COLO829 (cell line): Measurements from ENCODE around the gene MAK.
"Not testable (repeated sequence)": the region's sequence is repeated elsewhere in the genome, so short reads cannot be mapped to it uniquely, and the experiment has no call there.

Experiments
- DNase-seq: peaks from one replicate; pipeline ENCODE4 v3.0.0; 2012; ENCODE audit warnings: low spot score

MAK gene

DNA sequence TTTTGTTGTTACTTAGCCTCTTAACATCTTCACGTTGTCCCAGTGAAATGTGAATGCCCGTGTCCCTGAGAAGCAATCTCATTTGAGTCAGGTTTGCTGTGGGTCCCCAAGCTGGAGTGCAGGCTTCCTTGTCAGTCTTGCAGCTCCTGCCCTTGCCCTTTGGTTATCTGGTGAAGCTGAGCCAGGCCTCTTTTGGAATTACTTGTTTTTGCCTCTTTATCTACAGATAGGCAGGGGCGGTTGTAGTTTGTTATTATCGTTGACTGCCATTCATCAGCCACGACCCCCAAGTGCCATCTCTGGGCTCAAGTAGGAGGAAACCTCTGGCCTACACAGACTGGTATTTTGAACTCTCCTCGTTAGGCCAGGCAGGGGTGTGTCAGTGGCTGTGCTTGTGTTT lies 113.3 kb downstream of the MAK start:
- no peak for DNase-seq

DNA sequence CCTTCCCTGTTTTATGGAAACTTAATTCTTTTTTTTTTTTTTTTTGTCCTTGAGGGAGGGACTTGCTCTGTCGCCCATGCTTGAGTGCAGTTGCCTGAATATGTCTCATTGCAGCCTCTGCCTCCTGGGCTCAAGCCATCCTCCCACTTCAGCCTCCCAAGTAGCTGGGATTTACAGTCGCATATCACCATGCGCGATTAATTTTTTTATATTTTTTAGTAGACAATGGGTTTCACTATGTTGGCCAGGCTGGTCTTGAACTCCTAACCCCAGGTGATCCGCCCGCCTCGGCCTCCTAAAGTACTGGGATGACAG lies 114.8 kb downstream of the MAK start:
- DNase-seq = no peak

DNA sequence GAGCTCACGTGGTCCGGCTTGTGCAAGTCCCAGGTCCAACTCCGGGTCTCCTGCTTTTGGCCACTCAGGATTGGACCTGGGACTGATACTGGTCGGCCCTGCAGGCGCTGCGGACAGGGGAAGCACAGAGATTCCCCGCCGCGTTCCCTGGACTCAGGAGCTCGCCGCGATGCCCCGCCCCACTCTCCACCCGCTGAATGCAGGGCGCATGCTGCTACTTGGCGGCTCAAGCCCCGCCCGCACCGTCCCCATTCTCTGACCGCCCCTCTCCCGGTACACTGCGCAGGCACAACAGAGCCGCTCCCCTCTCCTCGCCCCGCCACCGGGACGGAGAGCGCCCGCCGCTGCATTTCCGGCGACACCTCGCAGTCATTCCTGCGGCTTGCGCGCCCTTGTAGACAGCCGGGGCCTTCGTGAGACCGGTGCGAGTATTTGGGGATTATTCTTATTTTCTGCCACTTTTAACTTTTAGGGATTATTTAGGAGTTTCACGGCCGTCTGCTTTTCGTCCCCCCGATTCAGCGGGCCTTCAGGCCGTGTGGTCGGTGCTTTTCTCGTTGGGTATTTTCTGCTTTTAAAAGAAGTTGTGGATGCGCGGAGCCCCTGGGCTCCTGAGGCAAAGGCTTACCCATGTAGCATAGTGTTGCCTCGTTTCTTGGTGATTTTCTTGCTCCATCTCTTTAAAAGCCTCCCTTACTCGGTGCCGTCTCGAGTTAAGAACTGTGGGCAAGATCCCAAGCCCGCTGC lies 115.3 kb downstream of the MAK start, which contains the start of gene TMEM14C:
Gene TMEM14C, plus strand, starts transcription at position 251 of the 747 bp plus-strand sequence. CDS start 1,544 bp downstream, outside the sequence.
- peak; percentile 98 for DNase-seq

DNA sequence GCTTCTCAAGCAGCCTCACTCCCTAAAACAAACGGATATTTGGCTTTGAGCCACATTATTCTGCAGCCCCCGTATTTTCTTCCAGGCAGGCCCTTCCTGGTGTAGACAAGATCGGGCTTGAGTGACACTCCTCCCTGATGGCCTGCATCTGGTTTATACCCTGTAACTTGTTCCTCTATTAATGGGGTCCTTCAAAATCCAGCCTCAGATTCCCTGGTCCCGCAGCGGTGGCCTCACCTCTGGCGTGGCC lies 115.8 kb downstream of the MAK start:
- DNase-seq = no peak

DNA sequence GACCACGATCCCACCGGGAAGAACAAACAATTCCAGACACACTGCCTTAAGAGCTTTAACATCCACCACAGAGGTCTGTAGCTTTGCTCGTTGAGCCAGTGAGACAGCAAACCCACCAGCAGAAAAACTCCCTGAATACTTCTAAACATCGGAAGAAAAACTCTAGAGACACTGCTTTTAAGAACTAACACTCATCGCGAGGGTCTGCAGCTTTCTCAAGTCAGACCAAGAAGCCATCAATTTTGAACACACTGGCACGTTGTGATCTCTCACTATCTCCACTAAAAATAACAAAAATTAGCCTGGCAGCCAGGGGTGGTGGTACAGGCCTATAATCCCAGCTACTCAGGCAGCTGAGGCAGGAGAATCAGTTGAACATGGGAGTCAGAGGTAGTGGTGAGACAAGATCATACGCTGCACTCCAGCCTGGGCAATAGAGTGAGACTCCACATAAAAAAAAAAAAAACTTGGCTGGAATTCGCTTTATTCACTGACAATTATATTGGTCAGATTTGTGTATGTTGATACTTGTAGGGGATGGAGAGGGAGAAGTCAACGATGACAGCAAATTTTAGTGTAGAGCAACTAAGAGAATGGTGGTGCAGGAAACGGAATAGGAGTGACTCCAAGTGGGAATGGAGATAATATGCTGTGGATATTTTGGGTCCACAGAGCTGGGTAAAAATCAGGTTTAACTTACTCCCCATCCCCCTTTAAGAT lies 116.3 kb downstream of the MAK start:
- no peak for DNase-seq

DNA sequence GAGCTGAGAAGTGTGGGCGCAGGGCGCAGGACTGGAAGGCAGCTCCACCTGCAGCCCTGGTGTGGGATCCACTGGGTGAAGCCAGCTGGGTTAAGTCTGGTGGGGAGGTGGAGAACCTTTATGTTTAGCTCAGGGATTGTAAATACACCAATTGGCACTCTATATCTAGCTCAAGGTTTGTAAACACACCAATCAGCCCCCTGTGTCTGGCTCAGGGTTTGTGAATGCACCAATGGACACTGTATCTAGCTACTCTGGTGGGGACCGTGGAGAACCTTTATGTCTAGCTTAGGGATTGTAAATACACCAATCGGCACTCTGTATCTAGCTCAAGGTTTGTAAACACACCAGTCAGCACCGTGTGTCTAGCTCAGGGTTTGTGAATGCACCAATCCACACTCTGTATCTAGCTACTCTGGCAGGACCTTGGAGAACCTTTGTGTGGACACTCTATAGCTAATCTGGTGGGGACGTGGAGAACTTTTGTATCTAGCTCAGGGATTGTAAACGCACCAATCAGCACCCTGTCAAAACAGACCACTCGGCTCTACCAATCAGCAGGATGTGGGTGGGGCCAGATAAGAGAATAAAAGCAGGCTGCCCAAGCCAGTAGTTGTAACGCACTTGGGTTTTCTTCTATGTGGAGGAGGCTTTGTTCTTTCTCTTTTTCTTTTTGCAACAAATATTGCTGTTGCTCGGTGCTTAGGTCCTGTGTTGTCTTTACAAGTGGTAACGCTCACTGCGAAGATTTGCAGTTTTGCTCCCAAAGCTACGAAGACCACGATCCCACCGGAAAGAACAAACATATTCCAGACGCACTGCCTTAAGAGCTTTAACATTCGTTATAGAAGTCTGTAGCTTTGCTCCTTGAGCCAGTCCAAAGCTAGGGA lies 117.1 kb downstream of the MAK start:
- DNase-seq = not testable (repeated sequence)

DNA sequence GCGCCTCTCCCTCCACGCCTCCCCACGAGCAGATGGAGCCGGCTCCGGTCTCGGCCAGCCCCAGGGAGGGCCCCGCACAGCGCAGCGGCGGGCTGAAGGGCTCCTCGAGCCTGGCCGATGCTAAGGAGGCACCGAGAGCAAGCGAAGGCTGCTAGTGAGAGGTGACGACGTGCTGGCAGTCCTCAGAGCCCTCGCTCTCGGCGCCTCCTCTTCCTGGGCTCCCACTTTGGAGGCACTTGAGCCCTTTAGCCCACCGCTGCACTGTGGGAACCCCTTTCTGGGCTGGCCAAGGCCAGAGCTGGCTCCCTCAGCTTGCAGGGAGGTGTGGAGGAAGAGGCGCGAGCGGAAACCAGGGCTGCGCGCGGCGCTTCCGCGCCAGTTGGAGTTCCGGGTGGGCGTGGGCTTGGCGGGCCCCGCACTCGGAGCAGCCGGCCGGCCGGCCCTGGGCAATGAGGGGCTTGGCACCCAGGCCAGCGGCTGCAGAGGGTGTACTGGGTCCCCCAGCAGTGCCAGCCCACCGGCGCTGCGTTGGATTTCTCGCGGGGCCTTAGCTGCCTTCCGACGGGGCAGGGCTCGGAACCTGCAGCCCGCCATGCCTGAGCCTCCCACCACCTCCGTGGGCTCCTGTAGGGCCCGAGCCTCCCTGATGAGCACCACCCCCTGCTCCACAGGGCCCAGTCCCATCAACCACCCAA lies 117.9 kb downstream of the MAK start:
- no peak for DNase-seq

DNA sequence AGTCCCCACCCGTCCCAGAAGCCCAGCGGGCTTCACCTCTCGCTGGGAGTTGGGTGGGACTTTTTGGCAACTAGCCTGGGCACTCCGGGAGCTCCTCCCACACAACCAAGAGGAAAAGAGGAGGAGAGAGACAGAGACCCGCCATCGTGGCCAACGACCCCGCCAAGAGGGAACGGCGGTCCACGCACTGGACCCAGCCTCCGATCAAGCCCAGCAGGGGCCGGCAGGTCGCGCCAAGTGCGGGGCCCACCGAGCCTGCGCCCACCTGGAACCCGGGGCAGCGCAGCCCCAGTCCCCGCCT lies 118.4 kb downstream of the MAK start:
- no peak for DNase-seq

DNA sequence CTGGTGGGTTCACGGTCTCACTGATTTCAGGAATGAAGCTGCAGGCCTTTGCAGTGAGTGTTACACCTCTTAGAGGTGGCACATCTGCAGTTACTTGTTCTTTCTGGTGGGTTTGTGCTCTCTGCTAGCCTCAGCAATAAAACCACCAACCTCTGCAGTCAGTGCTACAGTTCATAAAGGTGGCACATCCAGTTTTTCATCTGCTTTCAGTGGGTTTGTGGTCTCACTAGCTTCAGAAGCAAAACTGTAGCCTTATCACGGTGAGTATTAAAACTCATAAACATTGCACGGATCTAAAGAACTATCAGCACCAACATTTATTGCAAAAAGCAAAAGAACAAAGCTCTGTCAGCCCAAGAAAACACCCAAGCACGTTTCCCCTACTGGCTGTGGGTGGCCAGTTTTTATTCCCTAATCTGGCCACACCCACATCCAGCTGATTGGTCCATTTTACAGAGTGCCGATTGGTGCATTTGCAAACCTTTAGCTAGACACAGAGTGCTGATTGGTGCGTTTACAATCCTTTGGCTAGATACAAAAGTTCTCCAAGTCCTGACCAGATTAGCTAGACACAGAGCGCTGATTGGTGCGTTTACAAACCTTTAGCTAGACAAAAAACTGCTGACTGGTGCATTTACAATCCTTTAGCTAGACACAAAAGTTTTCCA lies 118.9 kb downstream of the MAK start:
- no peak for DNase-seq

DNA sequence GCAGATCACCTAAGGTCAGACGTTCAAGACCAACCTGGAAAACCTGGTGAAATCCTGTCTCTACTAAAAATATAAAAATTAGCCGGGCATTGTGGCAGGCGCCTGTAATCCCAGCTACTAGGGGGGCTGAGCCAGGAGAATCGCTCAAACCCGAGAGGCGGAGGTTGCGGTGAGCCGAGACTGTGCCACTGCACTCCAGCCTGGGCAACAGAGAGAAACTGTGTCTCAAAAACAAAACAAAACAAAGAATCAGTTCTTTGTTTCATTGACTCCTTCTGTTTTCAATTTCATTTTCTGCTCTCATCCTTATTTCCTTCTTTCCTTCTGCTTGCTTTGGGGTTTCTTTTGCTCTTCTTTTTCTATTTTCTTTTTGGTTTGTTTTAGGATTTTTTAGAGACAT lies 124.4 kb downstream of the MAK start:
- no peak for DNase-seq
